BJ (cell line): ENCODE measurements around the gene TBC1D32. TPM values are rescaled to one million over a fixed set of nuclear protein-coding genes. Genes with fewer than 3 reads are reported as not detected.
"Not testable (repeated sequence)": the region's sequence is repeated elsewhere in the genome, so short reads cannot be mapped to it uniquely, and the experiment has no call there.

ENCODE experiments used
- CTCF ChIA-PET: fragments of 350-600 bp; formaldehyde crosslinking; extraction: SDS; loops from one replicate; lab custom pipeline; 2021; ENCODE audit warnings: antibody characterized with exemption, inconsistent platforms; lab: Yijun Ruan, JAX
- POLR2A ChIA-PET: fragments of 300-600 bp; sonication (Branson Sonifier 250); formaldehyde crosslinking; extraction: SDS; loops from one replicate; lab custom pipeline; 2021; ENCODE audit warnings: antibody characterized with exemption; lab: Charles Lee
- DNase-seq: peaks from one replicate; pipeline ENCODE4 v3.0.0-alpha.2; 2011; ENCODE audit warnings: low read depth
- H3K27me3 ChIP-seq: 2 replicates; pipeline ENCODE4 v1.6.0; 2011; ENCODE audit warnings: low read length; ENCODE audit not compliant: control insufficient read depth, insufficient read depth
- H3K36me3 ChIP-seq: 2 replicates; pipeline ENCODE4 v1.5.1; 2011; ENCODE audit warnings: low read length; ENCODE audit not compliant: control insufficient read depth, insufficient read depth
- H3K4me3 ChIP-seq: 2 replicates; pipeline ENCODE4 v1.5.1; 2011; ENCODE audit warnings: low read depth, mild to moderate bottlenecking, control low read depth, low read length
- CTCF ChIP-seq: IDR thresholded peaks from 2 replicates; pipeline ENCODE4 v1.5.1; 2011; ENCODE audit warnings: low read depth, mild to moderate bottlenecking, control low read depth, inconsistent platforms, low read length, moderate library complexity; ENCODE audit not compliant: insufficient read depth
- polyA plus RNA-seq: library from polyadenylated mRNA; depleted of rRNA; stranded (reverse); fragments of >200 nt; gene quantifications from 2 replicates; pipeline ENCODE4 v1.2.3, GENCODE V29; 2011

TBC1D32 gene
- polyA plus RNA-seq, 1 experiment, result 1.6 TPM

GRCh38 chr6:121201105-121201504 is 133.2 kb downstream of the TBC1D32 start:
- ChIA-PET CTCF (no interaction called here), POLR2A (no interaction called here)

GRCh38 chr6:121196042-121196441 is 138.2 kb downstream of the TBC1D32 start:
- H3K36me3 ChIP-seq, H3K27me3 ChIP-seq, POLR2A ChIA-PET, CTCF ChIA-PET, H3K4me3 ChIP-seq, DNase-seq: not testable (repeated sequence)

More at GRCh38 chr6:121201105-121201504, 133.2 kb downstream of the TBC1D32 start:
- Histone ChIP-seq H3K27me3 (no peaks in the 10 kb centered on the region), H3K4me3 (no peak overlapping the region), H3K36me3 (no peaks in the 10 kb centered on the region)
- no peak for DNase-seq
- no peak for TF ChIP-seq CTCF

GRCh38 chr6:121190122-121190521 is 144.2 kb downstream of the TBC1D32 start:
- CTCF ChIA-PET, result no interaction called here
- H3K4me3 ChIP-seq, result no peak overlapping the region
- TF ChIP-seq CTCF, result no peak
- POLR2A ChIA-PET, result no interaction called here
- no peak for DNase-seq
- no peaks in the 10 kb centered on the region for H3K36me3 ChIP-seq
- no peaks in the 10 kb centered on the region for H3K27me3 ChIP-seq

- ChIA-PET CTCF (no interaction called here), POLR2A (no interaction called here)
- no peaks in the 10 kb centered on the region for H3K27me3 ChIP-seq
- no peaks in the 10 kb centered on the region for H3K36me3 ChIP-seq
- H3K4me3 ChIP-seq, result no peak overlapping the region
- no peak for TF ChIP-seq CTCF
- DNase-seq, result no peak
Observed at GRCh38 chr6:121188356-121188755, 145.9 kb downstream of the TBC1D32 start.

GRCh38 chr6:121187833-121188200 is 146.5 kb downstream of the TBC1D32 start:
- Histone ChIP-seq H3K36me3 (no peaks in the 10 kb centered on the region), H3K4me3 (no peak overlapping the region), H3K27me3 (no peaks in the 10 kb centered on the region)
- no peak for TF ChIP-seq CTCF
- ChIA-PET POLR2A (no interaction called here), CTCF (no interaction called here)
- no peak for DNase-seq

- DNase-seq, result no peak
- ChIA-PET POLR2A (no interaction called here), CTCF (no interaction called here)
- Histone ChIP-seq H3K4me3 (no peak overlapping the region), H3K36me3 (no peaks in the 10 kb centered on the region), H3K27me3 (no peaks in the 10 kb centered on the region)
- no peak for TF ChIP-seq CTCF
Observed at GRCh38 chr6:121187200-121187832, 147.0 kb downstream of the TBC1D32 start.
